Stimulated activated CD4-positive, alpha-beta T cell treated with anti-CD3 and anti-CD28 coated beads, Interleukin-15, amount 100 ng/mL, for 24 hours (primary cell): ENCODE measurements around the gene MARS1.
"Not testable (repeated sequence)": the region's sequence is repeated elsewhere in the genome, so short reads cannot be mapped to it uniquely, and the experiment has no call there.

Source experiments
- DNase-seq: peaks from one replicate; pipeline ENCODE4 v3.0.0-alpha.2; 2020

MARS1 gene

DNA sequence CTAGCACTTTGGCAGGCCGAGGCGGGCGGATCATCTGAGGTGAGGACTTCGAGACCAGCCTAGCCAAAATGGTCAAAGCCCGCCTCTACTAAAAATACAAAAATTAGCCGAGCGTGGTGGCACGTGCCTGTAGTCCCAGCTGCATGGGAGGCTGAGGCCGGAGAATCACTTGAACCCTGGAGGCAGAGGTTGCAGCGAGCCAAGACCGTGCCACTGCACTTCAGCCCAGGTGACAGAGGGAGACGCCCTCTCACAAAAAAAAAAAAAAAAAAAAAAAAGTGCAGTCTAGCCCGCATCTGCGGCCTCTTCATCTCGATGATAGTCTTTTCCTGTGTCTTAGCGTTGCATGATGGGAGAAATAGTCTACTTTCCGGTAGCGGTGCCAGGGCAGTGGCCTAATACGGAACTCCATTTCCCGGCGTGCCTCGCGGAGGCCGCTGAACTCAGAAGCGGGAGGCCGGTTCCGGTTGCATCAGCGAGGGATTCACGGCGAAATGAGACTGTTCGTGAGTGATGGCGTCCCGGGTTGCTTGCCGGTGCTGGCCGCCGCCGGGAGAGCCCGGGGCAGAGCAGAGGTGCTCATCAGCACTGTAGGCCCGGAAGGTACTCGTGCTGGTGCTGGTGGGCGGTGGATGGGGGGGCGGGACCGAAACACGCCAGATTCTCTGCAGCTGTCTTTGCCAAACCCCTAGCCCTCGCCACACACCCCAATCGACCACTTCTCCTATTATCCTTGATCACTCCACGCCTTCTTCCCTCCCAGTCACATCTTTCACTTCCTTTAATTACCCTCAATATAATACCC is at the start of gene MARS1:
TSS of gene MARS1 (plus strand) at position 472 of the 805 bp plus-strand sequence. CDS start at position 495, 23 bp downstream.
- peak; percentile 95 for DNase-seq

DNA sequence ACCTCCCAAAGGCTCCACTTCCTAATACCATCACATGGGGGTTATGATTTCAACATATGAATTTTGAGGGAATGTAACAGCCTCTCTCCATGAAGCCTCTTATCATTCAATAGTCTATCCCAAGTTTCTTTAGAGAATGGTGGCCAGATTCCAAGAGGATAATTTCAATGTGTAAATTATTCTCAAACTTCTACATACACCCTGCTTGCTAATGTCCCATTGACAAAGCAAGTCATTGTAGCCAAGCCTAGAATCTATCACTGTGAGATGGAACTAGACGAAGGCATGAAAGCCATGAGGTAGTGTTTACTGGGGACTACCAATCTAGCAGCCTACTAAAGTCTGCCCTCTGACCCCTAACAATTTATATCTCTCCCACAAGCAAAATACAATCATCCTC is 49.5 kb upstream of the MARS1 start:
- DNase-seq = no peak

DNA sequence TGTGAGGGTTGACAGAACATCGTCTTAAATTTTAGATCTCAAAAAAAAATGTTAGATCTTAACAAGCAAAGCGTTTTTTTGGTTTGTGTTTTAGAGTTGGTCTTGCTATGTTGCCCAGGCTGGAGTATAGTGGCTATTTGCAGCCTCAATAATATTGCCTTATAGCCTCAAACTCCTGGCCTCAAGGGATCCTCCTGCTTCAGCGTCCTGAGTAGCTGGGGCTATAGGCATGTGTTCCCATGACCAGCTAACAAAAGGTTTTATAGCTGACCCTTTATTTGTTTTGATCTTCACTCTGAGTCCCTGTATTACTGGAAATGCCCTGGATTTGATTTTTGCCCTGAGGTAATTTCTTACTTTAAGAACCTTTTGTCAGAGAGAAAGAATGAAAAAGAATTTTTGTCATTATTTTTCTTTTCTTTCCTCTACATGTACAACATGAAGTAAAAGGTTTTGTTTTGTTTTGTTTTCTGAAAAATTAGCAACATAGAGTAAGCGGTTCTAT is 48.1 kb upstream of the MARS1 start:
- no peak for DNase-seq

DNA sequence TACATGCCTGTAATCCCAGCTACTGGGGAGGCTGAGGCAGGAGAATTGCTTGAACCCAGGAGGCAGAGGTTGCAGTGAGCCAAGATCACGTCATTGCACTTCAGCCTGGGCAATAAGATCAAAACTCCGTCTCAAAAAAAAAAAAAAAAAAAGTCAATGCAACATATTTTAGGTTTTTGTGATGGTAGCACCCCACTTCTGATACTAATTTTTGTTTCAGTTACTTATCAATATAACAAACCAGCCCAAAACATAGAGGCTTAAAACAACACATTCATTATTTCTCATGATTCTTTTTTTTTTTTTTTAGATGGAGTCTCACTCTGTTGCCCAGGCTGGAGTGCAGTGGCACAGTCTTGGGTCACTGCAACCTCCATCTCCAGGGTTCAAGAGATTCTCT is 46.5 kb upstream of the MARS1 start:
- DNase-seq = not testable (repeated sequence)

DNA sequence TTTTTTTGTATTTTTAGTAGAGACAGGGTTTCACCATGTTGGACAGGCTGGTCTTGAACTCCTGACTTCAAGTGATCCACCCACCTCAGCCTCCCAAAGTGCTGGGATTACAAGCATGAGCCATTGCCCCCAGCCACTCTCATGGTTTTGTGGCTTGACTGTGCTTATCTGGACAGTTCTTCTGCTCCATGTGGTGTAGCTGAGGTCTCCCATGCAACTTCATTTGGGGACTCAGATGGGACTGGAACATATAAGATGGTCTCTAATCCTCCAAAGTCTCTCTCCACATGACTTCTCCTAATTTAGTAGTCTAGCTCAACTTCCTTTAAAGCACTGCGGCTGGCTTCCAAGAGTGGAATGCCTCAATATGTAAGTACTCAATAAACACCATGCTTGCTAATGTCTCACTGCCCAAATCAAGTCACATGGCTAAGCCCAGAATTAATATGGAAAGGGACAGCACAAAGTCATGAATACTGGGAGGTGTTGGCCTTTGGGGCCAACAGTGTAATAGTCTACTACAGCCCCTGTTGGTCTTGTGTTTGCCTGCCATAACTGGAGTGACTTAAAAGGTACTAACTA is 45.9 kb upstream of the MARS1 start:
- no peak for DNase-seq

DNA sequence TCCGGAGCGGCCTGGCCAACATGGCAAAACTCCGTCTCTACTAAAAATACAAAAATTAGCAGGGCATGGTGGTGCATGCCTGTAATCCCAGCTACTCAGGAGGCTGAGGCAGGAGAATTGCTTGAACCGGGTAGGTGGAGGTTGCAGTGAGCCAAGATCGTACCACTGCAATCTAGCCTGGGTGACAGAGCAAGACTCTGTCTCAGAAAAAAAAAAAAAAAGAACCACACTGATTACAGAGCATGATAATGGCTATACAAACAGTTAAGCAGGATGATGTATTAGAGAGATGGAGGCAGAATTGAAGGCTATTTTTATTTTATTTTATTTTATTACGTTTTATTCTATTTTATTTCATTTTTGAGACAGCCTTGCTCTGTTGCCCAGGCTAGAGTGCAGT is 43.5 kb upstream of the MARS1 start:
- not testable (repeated sequence) for DNase-seq

DNA sequence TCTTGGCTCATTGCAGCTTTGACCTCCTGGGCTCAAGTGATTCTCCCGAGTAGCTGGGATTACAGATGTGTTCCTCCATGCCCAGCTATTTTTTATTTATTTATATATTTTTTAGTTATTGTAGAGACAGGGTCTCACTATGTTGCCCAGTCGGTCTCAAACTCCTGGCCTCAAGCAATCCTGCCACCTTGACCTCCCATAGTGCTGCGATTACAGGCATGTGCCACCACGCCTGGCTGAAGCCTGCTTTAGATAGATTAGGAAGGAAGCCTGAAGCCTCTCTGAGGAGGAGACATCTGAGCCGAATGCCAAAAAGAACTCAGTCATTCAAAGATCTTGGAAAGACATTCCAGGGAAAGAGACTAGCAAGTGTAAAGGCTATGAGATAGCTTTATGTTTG is 43.1 kb upstream of the MARS1 start:
- no peak for DNase-seq

DNA sequence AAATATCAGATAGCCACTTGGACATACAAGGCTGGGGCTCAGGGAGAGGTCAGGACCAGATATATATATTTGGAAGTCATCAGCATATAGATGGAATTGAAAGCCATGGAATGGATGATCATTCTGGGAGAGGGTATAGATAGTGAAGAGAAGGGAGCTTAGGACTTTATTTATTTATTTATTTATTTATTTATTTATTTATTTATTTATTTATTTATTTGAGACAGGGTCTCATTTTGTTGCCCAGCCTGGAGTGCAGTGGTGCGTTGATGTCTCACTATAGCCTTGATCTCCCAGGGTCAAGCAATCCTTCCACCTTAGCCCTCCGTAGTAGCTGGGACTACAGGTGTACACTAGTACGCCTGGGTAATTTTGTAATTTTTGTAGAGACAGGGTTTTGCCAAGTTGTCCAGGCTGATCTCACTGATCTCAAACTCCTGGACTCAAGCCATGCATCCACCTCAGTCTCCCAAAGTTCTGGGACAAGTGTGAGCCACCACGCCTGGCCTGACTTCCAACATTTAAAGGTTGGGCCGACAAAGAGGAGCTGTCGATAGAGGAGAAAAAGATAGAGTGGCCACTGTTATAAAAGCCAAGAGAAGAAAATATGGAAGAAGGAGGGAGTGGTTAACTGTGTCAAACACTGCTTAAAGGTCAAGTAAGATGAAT is 41.4 kb upstream of the MARS1 start:
- no peak for DNase-seq

DNA sequence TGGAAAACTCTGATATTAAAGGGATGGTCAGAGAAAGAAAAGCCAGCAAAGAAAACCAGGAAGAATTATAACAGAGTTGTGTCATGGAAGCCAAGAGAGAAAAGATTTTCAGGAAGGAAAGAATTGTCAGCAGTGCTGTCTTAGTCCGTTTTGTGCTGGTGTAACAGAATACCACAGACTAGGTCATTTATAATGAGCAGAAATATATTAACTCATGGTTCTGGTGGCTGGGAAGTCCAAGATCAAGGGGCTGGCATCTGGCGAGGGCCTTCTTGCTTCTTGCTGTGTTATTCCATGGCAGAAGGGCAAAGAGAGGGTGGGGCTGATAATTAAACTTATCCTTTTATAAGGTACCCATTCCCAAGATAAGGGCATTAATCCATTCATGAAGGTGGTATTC is 39.2 kb upstream of the MARS1 start:
- no peak for DNase-seq

DNA sequence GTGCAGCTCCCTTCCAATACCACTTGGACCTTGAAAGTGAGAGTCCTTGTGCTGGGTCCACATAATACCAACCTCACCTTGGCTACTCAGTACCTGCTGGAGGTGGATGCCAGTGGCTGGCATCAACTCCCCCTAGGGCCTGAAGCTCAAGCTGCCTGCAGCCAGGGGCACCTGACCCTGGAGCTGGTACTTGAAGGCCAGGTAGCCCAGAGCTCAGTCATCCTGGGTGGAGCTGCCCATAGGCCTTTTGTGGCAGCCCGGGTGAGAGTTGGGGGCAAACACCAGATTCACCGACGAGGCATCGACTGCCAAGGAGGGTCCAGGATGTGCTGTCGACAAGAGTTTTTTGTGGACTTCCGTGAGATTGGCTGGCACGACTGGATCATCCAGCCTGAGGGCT is 38.5 kb upstream of the MARS1 start:
- DNase-seq = no peak

DNA sequence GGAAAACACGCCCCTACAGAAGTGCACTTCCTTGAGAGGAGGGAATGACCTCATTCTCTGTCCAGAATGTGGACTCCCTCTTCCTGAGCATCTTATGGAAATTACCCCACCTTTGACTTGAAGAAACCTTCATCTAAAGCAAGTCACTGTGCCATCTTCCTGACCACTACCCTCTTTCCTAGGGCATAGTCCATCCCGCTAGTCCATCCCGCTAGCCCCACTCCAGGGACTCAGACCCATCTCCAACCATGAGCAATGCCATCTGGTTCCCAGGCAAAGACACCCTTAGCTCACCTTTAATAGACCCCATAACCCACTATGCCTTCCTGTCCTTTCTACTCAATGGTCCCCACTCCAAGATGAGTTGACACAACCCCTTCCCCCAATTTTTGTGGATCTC is 37.8 kb upstream of the MARS1 start:
- DNase-seq = no peak

DNA sequence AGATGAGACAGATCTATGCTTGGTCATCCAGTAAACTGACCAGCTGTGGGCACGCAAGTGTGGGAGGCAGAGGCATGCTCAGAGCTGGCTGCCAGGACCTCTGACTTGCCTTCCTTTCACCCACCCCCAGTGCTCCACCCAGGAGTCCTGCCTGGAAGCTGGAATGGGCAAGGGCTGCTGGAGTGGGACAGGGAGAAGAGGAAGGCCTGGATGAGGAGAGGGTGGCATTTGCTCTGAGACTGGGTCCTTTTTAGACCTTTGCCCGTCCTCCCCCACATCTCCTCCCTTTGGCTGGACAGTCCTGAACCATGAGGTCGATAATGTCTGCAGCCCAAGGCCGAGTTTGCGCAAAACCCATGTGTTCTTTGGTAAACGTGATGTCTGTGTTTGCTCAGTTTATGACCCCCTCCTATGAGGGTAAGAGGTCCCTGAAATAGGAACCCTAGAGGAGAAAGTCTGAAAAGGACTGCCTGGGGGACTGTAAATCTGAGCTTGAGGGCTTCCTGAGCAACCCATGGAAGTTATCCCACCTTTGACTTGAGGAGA is 36.6 kb upstream of the MARS1 start:
- DNase-seq = no peak

DNA sequence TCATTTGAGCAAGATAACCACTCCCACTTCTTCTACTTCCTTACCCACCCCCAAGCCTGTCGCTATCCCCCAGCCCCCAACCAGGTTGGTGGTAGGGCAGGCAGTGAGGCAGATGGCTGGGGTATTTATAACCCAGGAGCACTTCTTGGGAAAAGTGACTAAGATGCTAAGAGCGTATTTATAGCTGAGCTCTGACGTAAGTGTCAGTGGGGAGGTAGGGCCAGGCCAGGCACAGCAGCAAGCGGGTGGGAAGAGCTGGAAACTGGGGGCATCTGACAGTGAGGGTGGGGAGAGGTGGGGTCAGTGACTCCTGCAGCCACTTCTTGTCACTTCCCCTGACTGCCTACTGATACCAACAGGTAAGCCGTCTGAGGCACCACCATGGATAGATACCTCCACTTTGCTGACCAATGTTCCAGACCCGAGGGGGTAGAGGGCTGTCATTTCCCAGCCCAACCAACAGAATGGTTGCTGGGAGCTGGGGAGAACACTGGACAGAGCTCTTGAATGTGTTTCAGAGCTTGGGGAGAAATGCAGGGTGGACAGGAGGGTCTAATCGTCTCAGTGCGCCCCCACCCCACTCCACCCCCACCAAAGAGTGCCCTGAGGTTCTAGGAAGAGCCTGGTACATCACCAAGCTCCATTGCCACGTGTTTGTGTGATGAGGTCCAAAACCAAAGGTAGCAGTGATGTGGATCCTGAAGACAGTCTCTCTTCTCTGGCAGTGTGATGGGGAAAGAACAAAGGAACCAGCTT is 35.5 kb upstream of the MARS1 start:
- peak; percentile 60 for DNase-seq

DNA sequence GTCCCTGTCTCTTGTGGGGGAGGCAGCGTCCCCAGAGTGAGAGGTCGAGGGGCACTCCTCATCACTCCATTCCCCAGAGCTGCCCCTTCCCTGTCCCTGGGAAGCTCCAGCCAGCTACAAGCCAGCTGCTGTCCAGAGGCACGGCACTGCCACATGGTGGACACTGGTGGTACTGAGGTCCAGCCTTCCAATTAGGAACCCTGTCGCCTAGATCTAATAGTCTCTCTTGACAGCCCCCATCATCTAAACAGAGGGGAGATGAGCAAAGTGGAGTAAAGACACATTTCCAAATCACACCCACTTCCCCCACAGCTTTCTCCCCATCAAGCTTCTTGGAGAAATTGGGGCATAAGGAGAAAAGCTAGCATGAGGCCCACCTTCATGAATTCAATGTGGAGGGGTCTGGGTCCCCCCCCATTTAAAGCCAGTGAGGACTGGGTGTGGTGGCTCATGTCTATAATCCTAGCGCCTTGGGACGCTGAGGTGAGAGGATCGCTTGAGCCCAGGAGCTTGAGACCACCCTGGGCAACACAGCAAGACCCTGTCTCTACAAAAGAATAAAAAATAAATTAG is 34.8 kb upstream of the MARS1 start:
- DNase-seq = peak; percentile 75

DNA sequence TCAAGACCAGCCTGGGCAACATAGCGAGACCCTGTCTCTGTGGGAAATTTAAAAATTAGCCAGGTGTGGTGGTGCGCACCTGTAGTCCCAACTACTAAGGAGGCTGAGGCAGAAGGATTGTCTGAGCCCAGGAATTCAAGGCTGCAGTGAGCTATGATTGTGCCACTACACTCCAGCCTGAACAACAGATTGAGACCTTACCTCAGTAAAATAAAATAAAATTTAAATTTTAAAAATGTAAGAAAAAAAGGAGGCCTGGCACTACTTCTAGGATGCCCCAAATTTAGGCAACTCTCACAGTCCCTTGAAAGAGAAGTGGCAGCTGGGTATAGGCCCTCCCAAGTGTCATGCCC is 33.7 kb upstream of the MARS1 start:
- no peak for DNase-seq

DNA sequence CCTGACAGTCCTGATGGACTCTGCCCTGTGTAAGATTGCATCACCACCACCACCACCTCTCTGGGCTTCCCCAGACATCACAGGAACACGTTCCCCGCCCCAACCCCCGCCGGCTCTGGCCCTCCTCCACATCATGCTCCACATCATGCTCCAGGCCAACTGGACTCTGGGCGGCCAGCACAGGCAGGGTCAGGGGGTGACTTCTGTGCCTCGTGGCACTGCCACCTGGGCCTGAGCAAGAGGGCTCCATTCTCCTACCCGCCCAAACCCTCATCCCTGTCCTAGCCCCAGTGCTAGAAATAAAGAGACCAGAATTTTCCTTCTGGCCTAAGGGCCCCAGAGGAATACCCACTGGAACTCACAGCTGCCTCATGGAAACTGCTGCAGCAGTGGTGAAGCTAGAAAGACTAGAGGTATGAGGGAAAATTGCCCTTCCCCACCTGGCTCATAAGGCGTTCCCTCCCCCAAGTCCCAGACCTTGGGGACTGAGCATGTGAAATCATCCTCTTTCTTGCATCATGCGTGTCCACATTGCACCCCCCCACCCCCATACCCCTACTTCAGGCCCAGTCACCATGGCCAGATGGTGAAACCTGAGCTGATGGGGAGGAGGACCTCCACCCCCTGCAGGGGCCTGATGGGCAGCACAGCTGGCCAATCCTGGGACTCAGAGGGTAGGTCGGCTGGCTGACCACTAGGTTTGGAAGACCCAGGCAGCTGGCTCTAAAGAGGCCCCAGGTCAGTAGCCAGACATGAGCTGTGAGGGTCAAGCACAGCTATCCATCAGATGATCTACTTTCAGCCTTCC is 33.1 kb upstream of the MARS1 start, which contains the start of gene INHBE:
TSS of gene INHBE (plus strand) at position 742 of the 808 bp plus-strand sequence. CDS start 230 bp downstream, outside the sequence.
- no peak for DNase-seq

DNA sequence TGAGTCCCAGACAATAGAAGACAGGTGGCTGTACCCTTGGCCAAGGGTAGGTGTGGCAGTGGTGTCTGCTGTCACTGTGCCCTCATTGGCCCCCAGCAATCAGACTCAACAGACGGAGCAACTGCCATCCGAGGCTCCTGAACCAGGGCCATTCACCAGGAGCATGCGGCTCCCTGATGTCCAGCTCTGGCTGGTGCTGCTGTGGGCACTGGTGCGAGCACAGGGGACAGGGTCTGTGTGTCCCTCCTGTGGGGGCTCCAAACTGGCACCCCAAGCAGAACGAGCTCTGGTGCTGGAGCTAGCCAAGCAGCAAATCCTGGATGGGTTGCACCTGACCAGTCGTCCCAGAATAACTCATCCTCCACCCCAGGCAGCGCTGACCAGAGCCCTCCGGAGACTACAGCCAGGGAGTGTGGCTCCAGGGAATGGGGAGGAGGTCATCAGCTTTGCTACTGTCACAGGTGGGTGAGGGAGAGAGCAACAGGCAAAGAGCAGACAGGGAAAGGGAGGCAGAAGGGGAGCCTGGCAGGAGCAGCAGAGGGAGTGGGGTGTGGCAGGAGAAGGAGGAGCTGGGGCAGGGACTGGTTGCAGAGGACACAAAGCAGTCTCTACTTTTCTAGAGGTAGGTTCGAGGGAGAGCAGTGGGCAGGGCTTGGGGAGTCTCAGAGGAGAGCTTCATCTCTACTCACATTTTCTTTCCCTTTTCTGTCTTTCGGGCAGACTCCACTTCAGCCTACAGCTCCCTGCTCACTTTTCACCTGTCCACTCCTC is 32.3 kb upstream of the MARS1 start:
- no peak for DNase-seq

DNA sequence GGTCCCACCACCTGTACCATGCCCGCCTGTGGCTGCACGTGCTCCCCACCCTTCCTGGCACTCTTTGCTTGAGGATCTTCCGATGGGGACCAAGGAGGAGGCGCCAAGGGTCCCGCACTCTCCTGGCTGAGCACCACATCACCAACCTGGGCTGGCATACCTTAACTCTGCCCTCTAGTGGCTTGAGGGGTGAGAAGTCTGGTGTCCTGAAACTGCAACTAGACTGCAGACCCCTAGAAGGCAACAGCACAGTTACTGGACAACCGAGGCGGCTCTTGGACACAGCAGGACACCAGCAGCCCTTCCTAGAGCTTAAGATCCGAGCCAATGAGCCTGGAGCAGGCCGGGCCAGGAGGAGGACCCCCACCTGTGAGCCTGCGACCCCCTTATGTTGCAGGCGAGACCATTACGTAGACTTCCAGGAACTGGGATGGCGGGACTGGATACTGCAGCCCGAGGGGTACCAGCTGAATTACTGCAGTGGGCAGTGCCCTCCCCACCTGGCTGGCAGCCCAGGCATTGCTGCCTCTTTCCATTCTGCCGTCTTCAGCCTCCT is 31.6 kb upstream of the MARS1 start:
- peak; percentile 66 for DNase-seq

DNA sequence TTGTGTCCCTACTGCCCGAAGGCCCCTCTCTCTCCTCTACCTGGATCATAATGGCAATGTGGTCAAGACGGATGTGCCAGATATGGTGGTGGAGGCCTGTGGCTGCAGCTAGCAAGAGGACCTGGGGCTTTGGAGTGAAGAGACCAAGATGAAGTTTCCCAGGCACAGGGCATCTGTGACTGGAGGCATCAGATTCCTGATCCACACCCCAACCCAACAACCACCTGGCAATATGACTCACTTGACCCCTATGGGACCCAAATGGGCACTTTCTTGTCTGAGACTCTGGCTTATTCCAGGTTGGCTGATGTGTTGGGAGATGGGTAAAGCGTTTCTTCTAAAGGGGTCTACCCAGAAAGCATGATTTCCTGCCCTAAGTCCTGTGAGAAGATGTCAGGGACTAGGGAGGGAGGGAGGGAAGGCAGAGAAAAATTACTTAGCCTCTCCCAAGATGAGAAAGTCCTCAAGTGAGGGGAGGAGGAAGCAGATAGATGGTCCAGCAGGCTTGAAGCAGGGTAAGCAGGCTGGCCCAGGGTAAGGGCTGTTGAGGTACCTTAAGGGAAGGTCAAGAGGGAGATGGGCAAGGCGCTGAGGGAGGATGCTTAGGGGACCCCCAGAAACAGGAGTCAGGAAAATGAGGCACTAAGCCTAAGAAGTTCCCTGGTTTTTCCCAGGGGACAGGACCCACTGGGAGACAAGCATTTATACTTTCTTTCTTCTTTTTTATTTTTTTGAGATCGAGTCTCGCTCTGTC is 31.0 kb upstream of the MARS1 start:
- DNase-seq = no peak

DNA sequence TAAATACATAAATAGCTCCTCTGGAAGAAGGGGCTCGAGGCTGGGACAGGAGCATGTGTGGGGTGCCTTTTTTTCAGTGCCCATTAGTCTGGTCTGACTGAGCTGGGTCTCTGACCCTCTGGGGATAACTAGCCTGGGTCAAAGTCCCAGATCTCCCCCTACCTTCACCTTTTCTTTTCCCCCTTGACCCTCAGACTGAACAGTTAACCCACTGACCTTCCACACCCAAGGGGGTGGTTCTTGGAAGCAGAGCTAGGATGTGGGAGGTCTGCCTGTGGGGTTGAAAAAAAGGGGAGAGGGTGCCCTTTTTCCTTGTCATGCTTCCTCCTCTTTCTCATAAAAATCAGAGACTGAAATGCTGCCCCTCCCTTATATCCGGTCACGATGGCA is 29.2 kb upstream of the MARS1 start:
- no peak for DNase-seq
